ENCODE measurements around the gene IGF2BP3.
A peak's percentile ranks its signal among the peaks of the same experiment; 100 is the strongest.

IGF2BP3 gene

GRCh38 chr7:23373151-23374004 is 96.9 kb downstream of the IGF2BP3 start:
- DNase-seq: peak; percentile 67

- no peak for DNase-seq
These were observed 97.7 kb downstream of the IGF2BP3 start for GRCh38 chr7:23372611-23373010.

- DNase-seq: no peak
These were observed 98.6 kb downstream of the IGF2BP3 start for GRCh38 chr7:23371654-23372053.

GRCh38 chr7:23369695-23370404 is 100.4 kb downstream of the IGF2BP3 start:
- no peak for DNase-seq

- no peak for DNase-seq
These were observed 101.2 kb downstream of the IGF2BP3 start for GRCh38 chr7:23369100-23369499.

GRCh38 chr7:23358152-23358674 is 112.1 kb downstream of the IGF2BP3 start:
- no peak for DNase-seq

- peak; percentile 29 for DNase-seq
These were observed 112.8 kb downstream of the IGF2BP3 start for GRCh38 chr7:23357190-23358093.

GRCh38 chr7:23356726-23357125 is 113.6 kb downstream of the IGF2BP3 start:
- no peak for DNase-seq

- no peak for DNase-seq
These were observed 114.1 kb downstream of the IGF2BP3 start for GRCh38 chr7:23356168-23356567.

- no peak for DNase-seq
These were observed 117.1 kb downstream of the IGF2BP3 start for GRCh38 chr7:23353172-23353571.

GRCh38 chr7:23350466-23350865 is 119.8 kb downstream of the IGF2BP3 start:
- DNase-seq: no peak

GRCh38 chr7:23349484-23350157 is 120.7 kb downstream of the IGF2BP3 start:
- no peak for DNase-seq

GRCh38 chr7:23347682-23348180 is 122.6 kb downstream of the IGF2BP3 start:
- no peak for DNase-seq

- no peak for DNase-seq
These were observed 123.1 kb downstream of the IGF2BP3 start for GRCh38 chr7:23347033-23347681.

GRCh38 chr7:23346316-23346715 is 124.0 kb downstream of the IGF2BP3 start:
- DNase-seq: no peak

- no peak for DNase-seq
These were observed 124.7 kb downstream of the IGF2BP3 start for GRCh38 chr7:23345601-23346000.

GRCh38 chr7:23343806-23344475 is 126.3 kb downstream of the IGF2BP3 start:
- no peak for DNase-seq

GRCh38 chr7:23343102-23343501 is 127.2 kb downstream of the IGF2BP3 start:
- DNase-seq: no peak

GRCh38 chr7:23341846-23342598 is 128.3 kb downstream of the IGF2BP3 start:
- DNase-seq: no peak

GRCh38 chr7:23338863-23339262 is 131.4 kb downstream of the IGF2BP3 start:
- DNase-seq: no peak
